HepG2 (cell line): Measurements from ENCODE around the gene ACD. TPM values are rescaled to one million over a fixed set of nuclear protein-coding genes. Genes with fewer than 3 reads are reported as not detected.

Source experiments
- ATAC-seq: fragments of 200-7000 bp; cut with Tn5 transposase; 3 replicates; pipeline ENCODE4 v1.9.1; 2020; ENCODE audit warnings: mild to moderate bottlenecking, moderate library complexity
- BruUV-seq: library from RNA; stranded (reverse); fragments of 400-500 nt; replicated peaks from 2 replicates; lab custom pipeline; 2021; lab: Mats Ljungman, UMichigan
- CTCF ChIA-PET: fragments of 300-600 bp; formaldehyde crosslinking; extraction: SDS; loops from one replicate; lab custom pipeline; 2021; ENCODE audit warnings: low total read pairs, inconsistent platforms, low intra/inter-chr PET ratio; lab: Yijun Ruan, JAX
- POLR2A ChIA-PET: fragments of 350-600 bp; sonication (Branson Sonifier 250); formaldehyde crosslinking; loops from one replicate; lab custom pipeline; 2020; ENCODE audit warnings: antibody characterized with exemption, inconsistent platforms; lab: Yijun Ruan, JAX
- DNase-seq: peaks from one replicate; pipeline ENCODE4 v3.0.0-alpha.2; 2015; ENCODE audit warnings: low spot score
- FAIRE-seq: peaks from 3 replicates; lab custom pipeline; 2011; peaks lifted over from hg19 to GRCh38; lab: Jason Lieb, UNC
- H2AFZ ChIP-seq: one replicate; pipeline ENCODE4 v1.6.1; 2011; ENCODE audit warnings: low read length, inconsistent platforms
- H3K27ac ChIP-seq: fragments of 300-600 bp; 3 replicates; pipeline ENCODE4 v1.8.0; 2011; ENCODE audit warnings: mixed run types, mild to moderate bottlenecking, mixed read lengths, low read length, inconsistent platforms; ENCODE audit not compliant: insufficient read depth; ENCODE audit errors: extremely low read length
- H3K27me3 ChIP-seq, 2 experiments: fragments of 200-600 bp in 1 of 2; 2 replicates in 1 of 2; 3 replicates in 1 of 2; pipeline versions ENCODE4 v1.6.0 to v1.8.0; 2011; ENCODE audit warnings: low read length in 2 of 2, mild to moderate bottlenecking in 2 of 2, moderate library complexity in 2 of 2, inconsistent platforms in 1 of 2; ENCODE audit not compliant: insufficient read depth in 2 of 2, control insufficient read depth in 1 of 2
- H3K36me3 ChIP-seq, 2 experiments: fragments of 200-600 bp in 1 of 2; replicated peaks in 1 of 2; 2 replicates in 1 of 2; 3 replicates in 1 of 2; pipeline versions ENCODE4 v1.5.1 to v1.8.0; 2011; ENCODE audit warnings: low read length in 2 of 2, inconsistent platforms in 1 of 2; ENCODE audit not compliant: insufficient read depth in 2 of 2, control insufficient read depth in 1 of 2
- H3K4me1 ChIP-seq: 2 replicates; pipeline ENCODE4 v1.5.1; 2012; ENCODE audit warnings: low read length, inconsistent platforms; ENCODE audit not compliant: insufficient read depth
- H3K4me2 ChIP-seq: 2 replicates; pipeline ENCODE4 v1.6.0; 2011; ENCODE audit warnings: low read depth, low read length, inconsistent platforms
- H3K4me3 ChIP-seq, 3 experiments: fragments of 200-600 bp in 1 of 3; sonication (generic), shearing (Covaris generic) in 1 of 3; replicated peaks in 1 of 3; 2 replicates each; pipeline ENCODE4 v1.5.1; 2011 to 2016; ENCODE audit warnings: low read length in 3 of 3, inconsistent platforms in 2 of 3, low read depth in 2 of 3, mild to moderate bottlenecking in 2 of 3, control low read depth in 1 of 3, mixed read lengths in 1 of 3; ENCODE audit not compliant: insufficient read depth in 1 of 3
- H3K79me2 ChIP-seq: one replicate; pipeline ENCODE4 v1.6.1; 2011; ENCODE audit warnings: low read length, inconsistent platforms; ENCODE audit not compliant: insufficient read depth
- H3K9ac ChIP-seq: 2 replicates; pipeline ENCODE4 v1.6.0; 2011; ENCODE audit warnings: mild to moderate bottlenecking, low read depth, low read length, inconsistent platforms; ENCODE audit not compliant: insufficient read depth
- H3K9me3 ChIP-seq: 2 replicates; pipeline ENCODE4 v1.5.1; 2012; ENCODE audit warnings: mild to moderate bottlenecking, low read length
- H4K20me1 ChIP-seq: 2 replicates; pipeline ENCODE4 v1.6.0; 2011; ENCODE audit warnings: inconsistent platforms, mild to moderate bottlenecking, low read length, moderate library complexity; ENCODE audit not compliant: insufficient read depth
- ELF1 ChIP-seq: sonication (generic); formaldehyde crosslinking; IDR thresholded peaks from 2 replicates; pipeline ENCODE4 v1.4.0; 2020; ENCODE audit warnings: missing genetic modification reagents
- ETV6 ChIP-seq: sonication (generic); formaldehyde crosslinking; conservative IDR thresholded peaks from 2 replicates; pipeline ENCODE4 v1.4.0; 2020; ENCODE audit warnings: missing genetic modification reagents
- FOXA1 ChIP-seq, 2 experiments: fragments of 450-650 bp in 1 of 2; sonication (generic) in 1 of 2; formaldehyde crosslinking in 1 of 2; IDR thresholded peaks; 2 replicates each; pipeline versions ENCODE4 v1.4.0 to v1.6.1; 2016 to 2020; ENCODE audit warnings: missing genetic modification reagents in 1 of 2
- NFE2L1 ChIP-seq: sonication (generic); formaldehyde crosslinking; IDR thresholded peaks from 2 replicates; pipeline ENCODE4 v1.4.0; 2020; ENCODE audit warnings: missing genetic modification reagents, mild to moderate bottlenecking, borderline replicate concordance
- ZBTB20 ChIP-seq: sonication (generic); formaldehyde crosslinking; IDR thresholded peaks from 2 replicates; pipeline ENCODE4 v1.8.1; 2023; ENCODE audit warnings: missing genetic modification reagents, low read depth, mild to moderate bottlenecking, borderline replicate concordance
- ZFP82 ChIP-seq: sonication (generic); formaldehyde crosslinking; IDR thresholded peaks from 2 replicates; pipeline ENCODE4 v1.5.1; 2020; ENCODE audit warnings: mild to moderate bottlenecking, missing genetic modification reagents, borderline replicate concordance
- ZNF782 ChIP-seq: sonication (generic); formaldehyde crosslinking; IDR thresholded peaks from 2 replicates; pipeline ENCODE4 v1.4.0; 2020; ENCODE audit warnings: missing genetic modification reagents, mild to moderate bottlenecking, borderline replicate concordance
- ZSCAN9 ChIP-seq: IDR thresholded peaks from 2 replicates; pipeline ENCODE4 v1.6.1; 2016; ENCODE audit warnings: borderline replicate concordance
- WGBS: methylation state at CpG from one replicate; pipeline ENCODE4 v1.1.6; 2017; ENCODE audit warnings: low lambda C conversion rate; 5-methylcytosine and 5-hydroxymethylcytosine counted together
- in situ Hi-C: cut with HindIII; loops from 2 replicates; pipeline ENCODE4 v1.10.0; 2017; ENCODE audit warnings: low pct_unique_long_range_greater_than_20kb; ENCODE audit not compliant: extremely low pct_ligation_motif_present
- intact Hi-C: fragments of 100-400 bp; cut with micrococcal nuclease; formaldehyde crosslinking; loops from one replicate; pipeline ENCODE4 v1.10.0; 2022; ENCODE audit not compliant: unreplicated experiment
- polyA plus RNA-seq, 8 experiments: library from polyadenylated mRNA; depleted of rRNA in 3 of 8; stranded (reverse) in 7 of 8; unstranded in 1 of 8; fragments of >200 nt; fragmentation: Illumina TruSeq in 4 of 8; extraction: Trizol in 4 of 8; gene quantifications; 2 replicates each; pipeline versions ENCODE4 v1.2.1 to v1.2.3, GENCODE V29; 2011 to 2016; ENCODE audit warnings: low read depth in 4 of 8, missing spikeins in 1 of 8, mixed read lengths in 1 of 8; ENCODE audit not compliant: insufficient read depth in 1 of 8
- total RNA-seq, 5 experiments: library from RNA; depleted of rRNA; stranded (reverse); fragments of >200 nt; fragmentation: Illumina TruSeq; extraction: Trizol; gene quantifications; 2 replicates each; pipeline ENCODE4 v1.2.3, GENCODE V29; 2016; ENCODE audit warnings: low read depth in 1 of 5
- TF ChIP-seq, protein P1 (sequence below): IDR thresholded peaks from 2 replicates; pipeline ENCODE4 v1.6.1; 2016; ENCODE audit warnings: control low read depth

The ACD gene
- total and polyA plus RNA-seq, 2 of the 13 experiments (the other 11 are each of a cell fraction or from before 2014, with no cell fraction given), result 32.6 to 38.3 TPM

GRCh38 chr16:67707210-67707609, 47.1 kb upstream of the ACD start:
- Histone ChIP-seq H3K27me3 (no peaks in the 10 kb centered on the region), H4K20me1 (no peaks in the 10 kb centered on the region), H3K4me2 (no peak overlapping the region), H2AFZ (no peak overlapping the region), H3K9ac (no peak overlapping the region)
- 98% methylated on average over 4 of the region's 4 CpGs for WGBS
- TF ChIP-seq FOXA1 (IDR thresholded peaks at IDR 0.05) (no peak), FOXA1 (CRISPR knock-in tag; IDR thresholded peaks at IDR 0.05) (no peak), ZBTB20 (CRISPR knock-in tag) (no peak), ZSCAN9 (CRISPR knock-in tag) (no peak), ZNF782 (CRISPR knock-in tag) (no peak), ELF1 (no peak), ETV6 (CRISPR knock-in tag) (no peak), ZFP82 (no peak)
- TF ChIP-seq, protein P1, sequence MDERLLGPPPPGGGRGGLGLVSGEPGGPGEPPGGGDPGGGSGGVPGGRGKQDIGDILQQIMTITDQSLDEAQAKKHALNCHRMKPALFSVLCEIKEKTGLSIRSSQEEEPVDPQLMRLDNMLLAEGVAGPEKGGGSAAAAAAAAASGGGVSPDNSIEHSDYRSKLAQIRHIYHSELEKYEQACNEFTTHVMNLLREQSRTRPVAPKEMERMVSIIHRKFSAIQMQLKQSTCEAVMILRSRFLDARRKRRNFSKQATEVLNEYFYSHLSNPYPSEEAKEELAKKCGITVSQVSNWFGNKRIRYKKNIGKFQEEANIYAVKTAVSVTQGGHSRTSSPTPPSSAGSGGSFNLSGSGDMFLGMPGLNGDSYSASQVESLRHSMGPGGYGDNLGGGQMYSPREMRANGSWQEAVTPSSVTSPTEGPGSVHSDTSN, result no peak
- TF ChIP-seq, all 625 proteins: peak for 0
- no TSS peak for BruUV-seq
- CTCF ChIA-PET, result no interaction called here
- H3K36me3 ChIP-seq, result peaks cover 0 to 2% of the 10 kb centered on the region in 2 experiments; a peak in 2 of 5 replicates
- peaks cover 11% of the 10 kb centered on the region; the same call in 1 of the 2 replicates for H3K4me1 ChIP-seq
- intact Hi-C loops (no loop called here), in situ Hi-C loops (no loop called here)
- peaks cover 19% of the 10 kb centered on the region for H3K79me2 ChIP-seq
- ATAC-seq, result no peak
- H3K4me3 ChIP-seq, result no peak overlapping the region
- no peak for DNase-seq
- H3K27ac ChIP-seq, result no peak overlapping the region
- POLR2A ChIA-PET, result interaction anchor here (1.0 kb wide), 1 partner anchor 12 kb away, joined by 3 read pairs; the partner anchor contains the start of gene GFOD2
- H3K9me3 ChIP-seq, result no peaks in the 10 kb centered on the region
- FAIRE-seq, result no peak

- H4K20me1 ChIP-seq, result no peaks in the 10 kb centered on the region
- no peak for TF ChIP-seq NFE2L1
- TF ChIP-seq, all 625 proteins: peak for 0
- H2AFZ ChIP-seq, result no peak overlapping the region
- H3K27ac ChIP-seq, result no peak overlapping the region
- peaks cover 0 to 2% of the 10 kb centered on the region in 2 experiments; a peak in 2 of 5 replicates for H3K36me3 ChIP-seq
- peaks cover 4% of the 10 kb centered on the region; the same call in 1 of the 2 replicates for H3K4me1 ChIP-seq
- peaks cover 11% of the 10 kb centered on the region for H3K79me2 ChIP-seq
- H3K4me2 ChIP-seq, result no peak overlapping the region
- no peaks in the 10 kb centered on the region for H3K27me3 ChIP-seq
- intact Hi-C loops, result no loop called here
- H3K4me3 ChIP-seq, result no peak overlapping the region
- BruUV-seq, result no TSS peak
- H3K9ac ChIP-seq, result no peak overlapping the region
- FAIRE-seq (no peak), DNase-seq (no peak), ATAC-seq (no peak)
- in situ Hi-C loops, result no loop called here
- ChIA-PET POLR2A (no interaction called here), CTCF (no interaction called here)
- H3K9me3 ChIP-seq, result no peaks in the 10 kb centered on the region
- WGBS, result 89% methylated on average over 5 of the region's 5 CpGs
Measured at GRCh38 chr16:67704110-67704509, 44.0 kb upstream of the ACD start.
